Measurements from ENCODE around the gene MORN3.

DNA sequence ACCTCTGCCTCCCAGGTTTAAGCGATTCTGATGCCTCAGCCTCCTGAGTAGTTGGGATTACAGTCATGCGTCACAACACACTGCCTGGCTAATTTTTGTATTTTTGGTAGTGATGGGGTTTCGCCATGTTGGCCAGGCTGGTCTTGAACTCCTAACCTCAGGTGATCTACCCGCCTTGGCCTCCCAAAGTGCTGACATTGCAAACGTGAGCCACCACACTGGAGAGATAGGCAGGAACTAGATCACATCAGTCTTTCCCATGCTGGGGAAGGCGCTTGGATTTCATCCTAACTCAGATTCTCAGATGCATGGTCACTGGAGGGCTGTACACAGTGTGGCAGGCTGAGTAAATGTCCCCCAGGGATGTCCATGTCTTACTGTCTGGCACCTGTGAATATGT is 61.2 kb downstream of the MORN3 start:
- TF ChIP-seq POLR2AphosphoS5 (IDR thresholded peaks at IDR 0.05) (no peak), CTCF (IDR thresholded peaks at IDR 0.05) (no peak), POLR2A (IDR thresholded peaks at IDR 0.05) (no peak), EP300 (IDR thresholded peaks at IDR 0.05) (no peak)

Measured in upper lobe of left lung (tissue), 4 donors.